GM18870 (cell line): ENCODE results near the gene DEFB131B.
"Not testable (repeated sequence)": the region's sequence is repeated elsewhere in the genome, so short reads cannot be mapped to it uniquely, and the experiment has no call there.

Source experiments
- ATAC-seq: cut with Tn5 transposase; IDR thresholded peaks from one replicate; pipeline ENCODE4 v1.9.1; 2021; ENCODE audit warnings: moderate library complexity; ENCODE audit not compliant: unreplicated experiment

Gene DEFB131B, protein sequence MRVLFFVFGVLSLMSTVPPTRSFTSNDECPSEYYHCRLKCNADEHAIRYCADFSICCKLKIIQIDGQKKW

DNA sequence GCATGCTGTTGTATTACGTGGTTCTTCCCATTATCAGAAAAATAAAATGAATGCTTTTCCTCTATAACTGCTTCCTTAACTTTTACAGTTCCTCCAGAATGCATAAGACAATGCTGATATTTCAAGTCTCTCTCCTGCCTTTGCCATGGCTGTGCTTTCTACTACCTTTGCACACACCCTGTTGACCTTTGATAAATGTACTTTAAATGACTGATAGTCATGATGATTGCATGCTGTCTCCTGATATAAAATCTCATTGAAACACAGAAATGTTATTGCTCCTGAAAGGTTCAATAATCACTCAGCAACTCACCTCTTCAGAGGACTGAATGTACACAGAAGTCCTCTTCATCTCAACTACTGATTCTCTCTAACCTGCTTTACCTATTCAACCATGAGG is at the start of gene DEFB131B:
TSS of gene DEFB131B (plus strand) at position 395 of the 400 bp plus-strand sequence. CDS start at position 395, 0 bp downstream.
- ATAC-seq: not testable (repeated sequence)

DNA sequence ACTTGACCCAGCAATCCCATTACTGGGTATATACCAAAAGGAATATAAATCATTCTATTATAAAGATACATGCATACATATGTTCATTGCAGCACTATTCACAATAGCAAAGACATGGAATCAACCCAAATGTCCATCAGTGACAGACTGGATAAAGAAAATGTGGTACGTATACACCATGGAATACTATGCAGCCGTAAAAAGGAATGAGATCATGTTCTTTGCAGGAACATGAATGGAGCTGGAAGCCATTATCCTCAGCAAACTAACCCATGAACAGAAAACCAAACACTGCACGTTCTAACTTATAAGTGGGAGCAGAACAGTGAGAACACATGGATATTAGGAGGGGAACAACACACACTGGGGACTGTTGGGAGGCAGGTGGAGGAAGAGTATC is 49.0 kb upstream of the DEFB131B start:
- ATAC-seq: not testable (repeated sequence)

DNA sequence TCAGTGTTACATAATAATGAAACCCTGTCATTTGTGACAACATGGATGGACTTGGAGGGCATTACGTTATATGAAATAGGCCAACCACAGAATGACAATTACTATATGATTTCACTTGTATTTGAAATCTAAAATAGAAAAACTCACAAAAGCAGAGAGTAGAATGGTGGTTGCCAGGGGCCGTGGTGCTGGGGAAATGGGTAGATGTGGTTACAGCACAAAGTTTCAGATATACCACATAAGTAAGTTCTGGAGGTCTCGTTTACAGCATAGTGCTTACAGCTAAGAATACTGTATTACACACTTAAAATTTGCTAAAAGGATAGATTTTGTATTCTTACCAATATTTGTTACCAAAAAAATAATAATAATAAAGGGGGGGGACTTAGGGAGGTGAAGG is 48.6 kb upstream of the DEFB131B start:
- not testable (repeated sequence) for ATAC-seq

DNA sequence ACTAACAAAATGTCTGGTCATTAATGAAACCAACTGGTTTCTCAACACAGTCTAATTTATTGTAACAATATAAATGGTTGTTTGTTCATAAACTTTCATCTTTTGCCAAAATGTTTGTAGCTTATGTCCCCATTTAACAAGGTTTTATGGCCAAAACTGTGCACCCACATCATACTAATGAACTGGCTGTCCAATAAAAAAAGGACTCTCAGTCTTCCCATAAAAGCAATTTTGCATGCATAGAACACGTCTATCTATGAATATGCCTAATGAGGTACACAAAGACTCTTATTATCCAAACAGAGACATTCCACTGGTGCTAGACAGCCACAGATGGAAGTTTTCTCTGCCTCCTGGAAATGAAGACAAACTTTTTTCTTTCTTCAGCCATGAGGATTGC is 45.4 kb upstream of the DEFB131B start, which contains the start of gene DEFB108B:
TSS of gene DEFB108B (plus strand) at position 390 of the 400 bp plus-strand sequence. CDS start at position 390, 0 bp downstream.
- not testable (repeated sequence) for ATAC-seq

DNA sequence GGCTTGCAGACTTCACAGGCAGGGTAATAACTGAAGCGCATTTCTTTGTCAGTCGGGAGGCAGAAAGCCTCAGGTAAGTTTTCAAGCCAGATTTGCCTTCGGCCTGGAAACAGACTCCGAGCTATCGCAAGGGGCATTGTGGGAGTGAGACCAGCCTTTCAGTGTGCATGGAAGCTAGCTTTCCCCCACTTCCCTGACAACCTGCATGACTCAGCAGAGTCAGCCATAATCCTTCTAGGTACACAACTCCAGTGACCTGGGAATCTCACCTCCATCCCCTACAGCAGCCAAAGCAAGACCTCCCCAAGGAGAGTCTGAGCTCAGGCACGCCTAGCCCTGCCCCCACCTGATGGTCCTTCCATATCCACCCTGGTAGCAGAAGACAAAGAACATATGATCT is 35.5 kb upstream of the DEFB131B start:
- not testable (repeated sequence) for ATAC-seq

DNA sequence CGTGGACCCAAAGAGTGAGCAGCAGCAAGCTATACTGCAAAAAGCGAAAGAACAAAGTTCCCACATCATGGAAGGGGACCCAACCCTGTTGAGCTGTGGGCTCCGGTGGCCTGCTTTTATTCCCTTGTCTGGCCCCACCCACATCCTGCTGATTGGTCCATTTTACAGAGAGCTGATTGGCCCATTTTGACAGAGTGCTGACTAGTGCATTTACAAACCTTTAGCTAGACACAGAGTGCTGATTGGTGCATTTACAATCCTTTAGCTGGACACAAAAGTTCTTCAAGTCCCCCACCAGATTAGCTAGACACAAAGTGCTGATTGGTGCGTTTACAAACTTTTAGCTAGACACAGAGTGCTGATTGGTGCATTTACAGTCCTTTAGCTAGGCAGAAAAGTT is 34.9 kb upstream of the DEFB131B start:
- ATAC-seq: not testable (repeated sequence)

DNA sequence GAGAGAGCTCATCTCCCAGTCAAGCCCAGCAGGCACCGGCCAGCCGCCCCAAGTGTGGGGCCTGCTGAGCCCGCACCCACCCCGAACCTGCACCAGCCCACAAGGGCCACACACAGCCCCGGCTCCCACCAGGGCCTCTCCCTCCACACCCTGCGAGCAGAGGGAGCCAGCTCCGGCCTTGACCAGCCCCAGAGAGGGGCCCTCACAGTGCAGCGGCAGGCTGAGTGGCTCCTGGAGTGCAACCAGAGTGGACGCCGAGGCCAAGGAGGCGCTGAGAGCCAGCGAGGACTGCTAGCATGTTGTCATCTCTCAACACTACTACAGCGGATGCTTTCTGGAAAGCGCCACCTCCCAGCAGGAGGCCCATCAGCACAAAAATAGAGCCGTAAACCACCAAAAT is 34.4 kb upstream of the DEFB131B start:
- no peak for ATAC-seq

DNA sequence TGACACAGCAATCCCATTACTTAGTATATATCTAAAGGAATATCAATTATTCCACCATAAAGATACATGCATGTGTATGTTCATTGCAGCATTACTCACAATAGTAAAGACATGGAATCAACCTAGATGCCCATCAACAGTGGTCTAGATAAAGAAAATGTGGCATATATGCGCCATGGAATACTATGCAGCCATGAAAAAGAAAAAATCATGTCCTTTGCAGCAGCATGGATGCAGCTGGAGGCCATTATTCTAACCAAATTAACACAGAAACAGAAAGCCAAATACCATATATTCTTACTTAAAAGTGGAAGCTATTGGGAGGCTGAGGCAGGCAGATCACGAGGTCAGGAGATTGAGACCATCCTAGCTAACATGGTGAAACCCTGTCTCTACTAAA is 24.4 kb upstream of the DEFB131B start:
- not testable (repeated sequence) for ATAC-seq

DNA sequence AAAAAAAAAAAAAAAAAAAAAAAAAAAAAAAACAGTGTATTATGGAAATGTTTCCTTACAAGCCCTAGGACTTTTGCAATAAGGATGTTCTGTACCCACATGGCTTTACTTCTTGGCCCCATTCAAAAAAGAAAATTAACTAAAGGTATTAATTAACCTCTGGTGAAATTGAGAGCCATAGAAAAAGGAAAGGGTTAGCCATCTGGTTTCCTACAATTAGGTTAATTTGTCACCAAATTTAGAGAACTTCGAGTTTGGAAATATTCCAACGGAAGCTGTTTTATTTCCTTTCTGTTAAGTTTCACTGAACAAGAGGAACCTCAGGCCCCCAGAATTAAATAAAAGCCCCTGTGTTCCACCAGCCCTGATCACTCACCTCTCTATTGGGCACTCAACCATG is 22.4 kb upstream of the DEFB131B start:
- ATAC-seq: not testable (repeated sequence)

DNA sequence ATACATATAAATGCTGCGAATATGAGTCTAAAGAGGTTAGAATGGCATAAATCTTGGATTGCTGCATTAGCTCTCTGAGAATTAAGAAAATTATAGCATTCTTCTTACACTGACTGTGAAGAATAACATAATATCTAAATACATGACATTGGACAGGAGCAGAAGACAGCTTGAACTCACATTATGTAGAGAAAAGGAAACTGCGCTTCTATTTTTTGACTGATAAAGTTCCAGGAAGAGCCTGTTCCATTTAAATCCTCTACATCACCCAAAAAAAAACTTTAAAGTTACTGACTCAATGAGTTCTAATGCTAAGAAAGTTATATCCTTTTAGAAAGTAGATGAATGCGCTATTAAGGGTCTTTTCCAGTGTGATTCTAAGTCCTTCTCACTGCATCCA is 17.4 kb upstream of the DEFB131B start:
- ATAC-seq: not testable (repeated sequence)

DNA sequence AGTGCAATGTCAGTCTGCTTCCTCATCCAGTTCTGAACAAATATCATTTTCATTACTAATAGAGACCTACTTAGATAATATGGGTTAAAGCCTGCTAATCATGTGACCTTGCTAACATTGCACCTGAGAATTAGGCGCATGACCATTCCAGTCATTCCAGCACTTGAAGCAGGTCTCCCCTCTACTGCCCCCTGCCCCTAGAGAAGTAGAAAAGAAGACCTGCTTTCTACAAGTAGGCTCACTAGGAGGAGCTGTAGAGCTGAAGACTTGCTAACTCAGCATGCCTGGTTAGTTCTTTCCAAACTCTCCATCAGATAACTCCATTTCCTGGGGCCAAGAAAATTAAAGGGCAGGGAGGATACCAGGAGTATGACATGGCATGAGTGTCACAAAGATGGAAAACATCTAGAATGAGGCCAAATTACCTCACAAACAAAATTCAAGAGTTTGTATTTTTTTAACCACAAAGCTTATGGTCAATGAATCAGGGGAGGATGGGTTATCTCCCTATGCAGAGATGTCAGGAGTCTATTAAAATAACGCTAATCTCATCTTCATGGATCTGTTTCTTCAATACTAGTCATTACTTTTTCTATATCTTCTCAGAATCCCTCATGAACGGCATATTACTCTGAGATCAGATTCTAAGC is 14.2 kb upstream of the DEFB131B start:
- not testable (repeated sequence) for ATAC-seq

DNA sequence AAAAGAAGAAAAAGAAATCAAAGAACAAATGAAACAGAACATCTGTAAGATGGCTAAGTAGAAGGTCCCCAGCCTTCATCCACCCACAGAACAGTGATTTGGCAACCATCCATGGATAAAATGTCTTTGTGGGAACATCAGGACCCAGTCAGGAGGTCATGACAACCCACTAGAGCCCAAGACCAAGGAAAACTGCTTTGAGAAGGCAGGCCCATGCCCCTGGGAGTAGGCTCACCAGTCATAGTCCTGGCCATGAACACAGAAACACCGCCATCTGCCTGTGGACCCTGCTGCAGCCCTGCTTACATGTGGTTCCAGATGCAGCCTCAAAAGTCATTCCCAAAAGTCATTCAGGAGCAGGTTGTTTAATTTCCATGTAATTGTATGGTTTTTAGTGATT is 11.0 kb upstream of the DEFB131B start:
- not testable (repeated sequence) for ATAC-seq

DNA sequence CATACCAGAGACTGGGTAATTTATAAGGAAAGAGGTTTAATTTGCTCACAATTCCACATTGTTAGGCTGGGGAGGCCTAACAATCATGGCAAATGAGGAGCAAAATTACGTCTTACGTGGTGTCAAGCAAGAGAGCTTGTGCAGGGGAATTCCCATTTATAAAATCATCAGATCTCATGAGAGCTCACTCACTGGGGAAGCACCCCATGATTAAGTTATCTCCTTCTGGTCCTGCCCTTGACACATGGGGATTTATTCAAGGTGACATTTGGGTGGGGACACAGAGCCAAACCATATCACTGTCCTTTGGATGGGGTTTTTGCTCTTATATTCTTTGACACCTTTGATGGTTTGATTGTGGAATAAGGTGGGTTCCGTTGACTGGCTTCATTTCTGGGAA is 8.3 kb upstream of the DEFB131B start:
- not testable (repeated sequence) for ATAC-seq

DNA sequence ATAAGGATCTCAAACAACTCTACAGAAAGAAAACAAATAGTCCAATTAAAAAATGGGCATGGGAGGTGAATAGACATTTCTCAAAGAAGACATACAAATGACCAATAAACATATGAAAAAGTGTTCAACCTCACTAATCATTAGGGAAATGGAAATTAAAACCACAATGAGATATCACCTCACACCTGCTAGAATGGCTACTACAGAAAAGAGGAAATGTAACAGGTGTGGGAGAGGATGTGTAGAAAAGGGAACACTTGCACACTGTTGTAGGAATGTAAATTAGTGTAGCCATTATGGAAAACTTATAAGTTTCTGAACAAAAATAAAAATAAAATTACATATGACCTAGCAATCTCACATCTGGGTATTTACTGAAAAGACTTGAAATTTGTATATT is 7.6 kb upstream of the DEFB131B start:
- not testable (repeated sequence) for ATAC-seq

DNA sequence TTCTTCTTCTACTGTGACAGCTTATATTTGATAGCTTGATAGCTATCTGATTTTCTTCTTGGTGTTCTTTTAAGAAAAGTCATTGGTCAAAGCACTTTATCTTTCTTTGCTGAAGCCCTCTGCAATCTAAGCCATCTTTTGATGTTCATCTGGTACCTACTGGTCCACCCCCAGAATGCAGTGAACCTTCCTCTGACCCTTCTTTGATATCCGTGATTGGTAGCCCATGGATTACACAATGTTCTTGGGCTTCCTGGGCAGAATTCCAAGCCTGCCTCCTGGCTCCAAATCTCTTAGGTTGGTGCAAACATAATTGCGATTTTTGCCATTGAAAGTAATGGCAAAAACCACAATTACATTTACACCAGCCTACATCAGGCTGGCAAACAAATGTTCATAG is 2.0 kb upstream of the DEFB131B start:
- not testable (repeated sequence) for ATAC-seq

DNA sequence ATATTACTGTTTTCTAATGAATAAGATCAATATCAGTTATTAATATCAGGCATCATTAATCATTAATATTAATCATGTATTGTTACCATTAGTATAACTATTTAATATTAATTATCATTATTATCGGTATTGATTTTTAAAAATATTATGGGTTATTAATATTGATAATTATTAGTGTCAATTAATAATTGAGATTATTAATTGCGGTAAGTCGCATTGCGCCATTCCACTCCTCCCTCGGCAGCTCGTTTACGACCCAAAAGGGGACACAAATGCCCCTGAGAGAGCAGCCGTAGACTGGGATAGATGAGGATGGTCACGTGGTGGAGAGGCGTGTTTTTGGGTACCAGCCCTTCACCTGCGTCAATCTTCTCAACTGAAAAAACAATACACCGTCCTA is 7.6 kb downstream of the DEFB131B start:
- not testable (repeated sequence) for ATAC-seq

DNA sequence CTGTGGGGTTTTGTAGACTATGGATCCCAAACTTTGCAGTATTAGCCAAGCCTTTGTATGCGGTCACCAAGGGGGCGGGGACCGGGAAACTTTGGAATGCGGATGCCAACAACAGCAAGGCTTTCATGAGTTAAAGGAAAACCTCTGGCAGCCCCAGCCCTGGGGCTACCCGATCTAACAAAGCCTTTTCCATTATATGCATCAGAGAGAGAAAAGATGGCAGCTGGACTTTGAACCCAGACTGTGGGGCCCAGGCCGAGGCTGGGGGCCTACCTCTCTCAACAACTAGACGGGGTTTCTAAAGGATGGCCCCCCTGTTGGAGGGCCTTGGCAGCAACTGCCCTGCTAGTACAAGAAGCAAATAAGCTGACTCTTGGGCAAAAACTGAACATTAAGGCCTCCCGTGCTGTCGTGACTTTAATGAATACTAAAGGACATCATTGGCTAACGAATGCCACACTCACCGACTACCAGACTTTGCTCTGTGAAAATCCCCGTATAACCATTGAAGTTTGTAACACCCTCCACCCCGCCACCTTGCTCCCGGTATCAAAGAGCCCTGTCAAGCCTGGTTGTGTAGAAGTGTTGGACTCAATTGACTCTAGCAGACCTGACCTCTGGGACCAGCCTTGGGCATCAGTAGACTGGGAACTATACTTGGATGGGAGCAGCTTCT is 10.2 kb downstream of the DEFB131B start:
- ATAC-seq: not testable (repeated sequence)

DNA sequence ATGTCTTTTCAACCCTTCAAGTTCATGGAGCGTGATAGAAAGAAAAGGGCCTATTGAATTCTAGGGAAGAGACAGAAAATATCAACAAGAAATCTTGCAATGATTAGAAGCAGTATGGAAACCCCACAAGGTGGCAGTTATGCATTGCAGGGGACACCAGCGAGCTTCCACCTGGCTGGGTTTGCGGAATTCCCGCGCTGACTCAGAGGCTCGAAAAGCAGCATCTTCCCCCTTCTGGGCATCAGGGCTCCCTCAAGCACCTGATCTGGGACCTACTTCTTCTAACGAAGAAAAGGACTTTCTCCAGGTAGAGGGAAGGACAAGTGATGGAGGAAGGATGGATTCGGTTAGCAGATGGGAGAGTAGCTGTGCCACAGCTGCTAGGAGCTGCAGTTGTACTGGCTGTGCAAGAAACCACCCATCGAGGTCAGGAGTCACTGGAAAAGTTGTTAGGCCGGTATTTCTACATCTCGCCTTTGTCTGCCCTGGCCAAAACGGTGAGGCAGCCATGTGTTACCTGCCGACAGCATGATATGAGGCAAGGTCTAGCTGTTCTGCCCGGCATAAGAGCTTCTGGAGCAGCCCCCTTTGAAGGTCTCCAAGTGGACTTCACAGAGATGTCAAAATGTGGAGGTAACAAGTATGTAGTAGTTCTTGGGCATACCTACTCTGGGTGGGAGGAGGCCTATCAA is 11.1 kb downstream of the DEFB131B start:
- not testable (repeated sequence) for ATAC-seq

DNA sequence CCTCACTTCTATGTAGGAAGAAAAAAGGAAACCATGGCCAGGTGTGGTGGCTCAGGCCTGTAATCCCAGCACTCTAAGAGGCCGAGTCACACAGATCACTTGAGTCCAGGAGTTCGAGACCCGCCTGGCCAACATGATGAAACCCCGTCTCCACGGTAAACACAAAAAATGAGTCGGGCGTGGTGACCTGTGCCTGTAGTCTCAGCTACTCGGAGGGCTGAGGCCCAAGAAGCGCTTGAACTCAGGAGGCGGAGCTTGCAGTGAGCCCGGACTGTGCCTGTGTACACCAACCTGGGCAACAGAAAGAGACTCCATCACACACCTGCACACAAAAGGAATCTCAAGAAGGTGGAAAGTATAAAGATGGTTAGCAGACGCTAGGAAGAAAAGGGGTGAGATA is 17.7 kb downstream of the DEFB131B start:
- no peak for ATAC-seq

DNA sequence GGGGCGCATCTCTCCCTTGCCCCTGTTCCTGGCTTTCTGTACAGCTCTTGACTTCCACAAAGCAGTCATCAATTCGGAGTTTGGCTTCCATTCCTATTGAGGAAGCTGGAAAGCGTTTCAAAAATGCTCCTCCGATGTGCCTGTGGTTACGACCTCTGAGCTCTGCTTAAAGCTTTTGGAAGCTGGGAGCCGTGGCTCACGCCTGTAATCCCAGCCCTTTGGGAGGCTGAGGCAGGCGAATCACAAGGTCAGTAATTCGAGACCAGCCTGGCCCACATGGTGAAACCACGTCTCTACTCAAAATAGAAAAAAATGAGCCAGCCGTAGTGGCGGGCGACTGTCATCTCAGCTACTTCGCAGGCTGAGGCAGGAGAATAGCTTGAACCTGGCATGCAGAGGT is 22.9 kb downstream of the DEFB131B start:
- not testable (repeated sequence) for ATAC-seq

DNA sequence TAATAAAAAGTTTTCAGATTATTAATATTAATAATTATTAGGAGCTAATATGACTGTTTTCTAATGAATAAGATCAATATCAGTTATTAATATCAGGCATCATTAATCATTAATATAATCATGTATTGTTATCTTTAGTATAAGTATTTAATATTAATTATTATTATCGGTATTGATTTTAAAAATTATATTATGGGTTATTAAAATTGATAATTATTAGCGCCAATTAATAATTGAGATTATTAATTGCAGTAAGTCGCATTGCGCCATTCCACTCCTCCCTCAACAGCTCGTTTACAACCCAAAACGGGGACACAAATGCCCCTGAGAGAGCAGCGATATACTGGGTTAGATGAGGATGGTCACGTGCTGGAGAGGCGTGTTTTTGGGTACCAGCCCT is 30.0 kb downstream of the DEFB131B start:
- no peak for ATAC-seq

DNA sequence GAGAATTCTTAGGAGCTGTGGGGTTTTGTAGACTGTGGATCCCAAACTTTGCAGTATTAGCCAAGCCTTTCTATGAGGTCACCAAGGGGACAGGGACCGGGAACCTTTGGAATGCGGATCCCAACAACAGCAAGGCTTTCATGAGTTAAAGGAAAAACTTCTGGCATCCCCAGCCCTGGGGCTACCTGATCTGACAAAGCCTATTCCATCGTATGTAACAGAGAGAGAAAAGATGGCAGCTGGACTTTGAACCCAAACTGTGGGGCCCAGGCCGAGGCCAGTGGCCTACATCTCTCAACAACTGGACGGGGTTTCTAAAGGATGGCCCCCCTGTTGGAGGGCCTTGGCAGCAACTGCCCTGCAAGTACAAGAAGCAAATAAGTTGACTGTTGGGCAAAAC is 32.5 kb downstream of the DEFB131B start:
- not testable (repeated sequence) for ATAC-seq
